Measurements from ENCODE around the gene MTCL1.

The MTCL1 gene

GRCh38 chr18:8826514-8826913, 121.2 kb downstream of the MTCL1 start:
- no peak for DNase-seq (ENCODE audit: insufficient read length, low spot score)
- FAIRE-seq, result no peak

DNA sequence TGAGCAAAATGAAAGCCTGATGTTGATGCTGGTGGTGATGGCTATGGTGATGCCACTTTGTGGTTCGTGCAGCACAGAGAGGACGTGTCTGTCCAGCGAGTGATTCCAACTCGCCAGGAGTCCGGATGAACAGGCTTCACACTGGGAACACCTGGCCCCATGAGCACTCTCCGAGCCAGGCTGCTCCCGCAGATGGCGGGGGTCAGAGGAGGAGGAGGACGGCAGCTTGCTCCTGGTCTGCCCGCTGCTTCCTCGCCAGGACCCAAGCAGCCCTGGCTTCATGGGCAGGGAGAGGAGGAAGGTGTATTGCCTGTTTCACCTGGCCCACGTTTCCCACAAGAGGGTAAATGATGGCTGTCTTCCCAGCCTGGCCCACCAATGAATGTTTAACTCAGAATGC, 121.6 kb downstream of the MTCL1 start:
- DNase-seq (ENCODE audit: insufficient read length, low spot score), result no peak
- no peak for FAIRE-seq

- DNase-seq (ENCODE audit: insufficient read length, low spot score), result no peak
- FAIRE-seq, result no peak
Measured at GRCh38 chr18:8828300-8828699, 122.9 kb downstream of the MTCL1 start.

DNA sequence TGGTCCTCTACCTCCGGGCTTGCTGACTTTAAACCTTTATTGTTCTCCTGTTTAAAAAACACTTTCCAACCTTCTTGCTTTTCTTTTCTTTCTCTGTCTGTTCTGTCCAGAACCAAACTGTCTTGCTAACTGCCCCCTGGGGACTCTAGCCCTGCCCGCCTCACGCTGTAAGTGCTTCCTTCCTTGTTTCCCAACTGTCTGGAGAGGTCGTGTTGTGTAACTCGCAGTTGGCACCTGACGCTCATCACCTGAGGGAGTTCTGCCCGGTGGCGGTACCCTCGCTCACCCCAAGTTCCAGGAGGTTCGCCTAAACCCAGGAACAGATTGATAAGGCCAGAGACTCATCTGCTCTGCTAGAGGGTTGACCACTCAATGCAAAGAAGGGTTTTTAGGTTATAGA, 123.4 kb downstream of the MTCL1 start:
- DNase-seq (ENCODE audit: insufficient read length, low spot score) (no peak), FAIRE-seq (no peak)

- FAIRE-seq (no peak), DNase-seq (ENCODE audit: insufficient read length, low spot score) (no peak)
Measured at GRCh38 chr18:8830067-8831060, 125.0 kb downstream of the MTCL1 start.

GRCh38 chr18:8831112-8831511, 125.8 kb downstream of the MTCL1 start:
- DNase-seq (ENCODE audit: insufficient read length, low spot score) (no peak), FAIRE-seq (no peak)

DNA sequence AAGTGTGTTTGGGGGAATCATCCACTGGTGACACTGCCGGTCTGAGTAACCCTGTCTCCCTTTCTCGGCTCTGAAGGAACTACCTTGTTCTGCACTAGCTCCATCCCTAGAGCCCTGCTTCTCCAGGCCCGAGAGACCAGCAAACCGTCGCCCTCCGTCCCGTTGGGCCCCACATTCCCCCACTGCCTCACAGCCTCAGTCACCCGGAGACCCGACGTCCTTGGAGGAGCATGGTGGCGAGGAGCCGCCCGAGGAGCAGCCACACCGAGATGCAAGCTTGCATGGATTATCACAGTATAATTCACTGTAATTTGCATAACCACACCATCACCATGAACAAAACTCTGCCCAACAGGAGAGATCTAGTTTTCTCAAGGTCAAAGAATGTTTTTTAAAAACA, 126.2 kb downstream of the MTCL1 start:
- no peak for FAIRE-seq
- no peak for DNase-seq (ENCODE audit: insufficient read length, low spot score)

DNA sequence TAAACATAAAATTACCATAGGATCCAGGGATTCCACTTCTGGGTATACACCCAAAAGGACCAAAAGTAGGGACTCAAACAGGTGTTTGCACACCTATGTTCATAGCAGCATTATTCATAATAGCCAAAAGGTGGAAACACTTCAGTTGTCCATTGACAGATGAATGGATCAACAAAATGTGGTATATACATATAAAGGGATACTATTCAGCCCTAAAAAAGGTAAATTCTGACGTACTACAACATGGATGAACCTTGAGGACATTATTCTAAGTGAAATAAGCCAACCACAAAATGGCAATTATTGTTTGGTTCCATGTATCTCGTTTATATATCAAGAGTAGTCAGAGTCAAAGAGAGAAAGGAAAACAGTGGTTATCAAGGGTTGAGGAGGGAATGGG, 128.1 kb downstream of the MTCL1 start:
- FAIRE-seq (no peak), DNase-seq (ENCODE audit: insufficient read length, low spot score) (no peak)

- DNase-seq (ENCODE audit: insufficient read length, low spot score) (no peak), FAIRE-seq (no peak)
Measured at GRCh38 chr18:8834881-8835280, 129.5 kb downstream of the MTCL1 start.

- FAIRE-seq, result no peak
Measured at GRCh38 chr18:8835521-8835953, 130.2 kb downstream of the MTCL1 start.

GRCh38 chr18:8839281-8839680, 133.9 kb downstream of the MTCL1 start:
- FAIRE-seq (no peak), DNase-seq (ENCODE audit: insufficient read length, low spot score) (no peak)

More at GRCh38 chr18:8835521-8835953, 130.2 kb downstream of the MTCL1 start:
- no peak for DNase-seq (ENCODE audit: insufficient read length, low spot score)

GRCh38 chr18:8841781-8842485, 136.6 kb downstream of the MTCL1 start:
- FAIRE-seq (no peak), DNase-seq (ENCODE audit: insufficient read length, low spot score) (no peak)

GRCh38 chr18:8842506-8842905, 137.2 kb downstream of the MTCL1 start:
- no peak for FAIRE-seq

GRCh38 chr18:8843005-8843404, 137.6 kb downstream of the MTCL1 start:
- no peak for DNase-seq (ENCODE audit: insufficient read length, low spot score)
- FAIRE-seq, result no peak

More at GRCh38 chr18:8842506-8842905, 137.2 kb downstream of the MTCL1 start:
- DNase-seq (ENCODE audit: insufficient read length, low spot score), result no peak

DNA sequence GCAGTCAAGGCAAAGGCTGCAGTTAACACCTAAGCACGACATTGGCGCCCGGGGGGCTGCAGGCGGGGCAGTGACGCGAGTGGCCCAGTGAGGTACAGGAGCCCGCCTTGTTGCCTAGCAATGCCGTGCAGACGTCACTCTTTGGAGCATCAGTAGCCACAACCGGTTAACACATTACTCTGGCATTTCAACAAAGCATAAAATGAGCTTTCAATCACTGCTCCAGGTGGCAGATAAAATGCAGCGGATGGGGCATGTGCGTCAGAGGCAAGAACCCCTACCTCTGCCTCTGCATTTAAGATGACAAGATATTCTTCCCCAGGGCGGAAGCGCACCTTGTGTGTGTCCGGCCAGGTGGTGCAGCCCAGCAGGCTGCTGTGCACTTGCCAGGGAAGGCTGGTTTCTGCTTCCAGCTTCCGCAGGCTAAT, 139.4 kb downstream of the MTCL1 start:
- FAIRE-seq (no peak), DNase-seq (ENCODE audit: insufficient read length, low spot score) (no peak)

DNA sequence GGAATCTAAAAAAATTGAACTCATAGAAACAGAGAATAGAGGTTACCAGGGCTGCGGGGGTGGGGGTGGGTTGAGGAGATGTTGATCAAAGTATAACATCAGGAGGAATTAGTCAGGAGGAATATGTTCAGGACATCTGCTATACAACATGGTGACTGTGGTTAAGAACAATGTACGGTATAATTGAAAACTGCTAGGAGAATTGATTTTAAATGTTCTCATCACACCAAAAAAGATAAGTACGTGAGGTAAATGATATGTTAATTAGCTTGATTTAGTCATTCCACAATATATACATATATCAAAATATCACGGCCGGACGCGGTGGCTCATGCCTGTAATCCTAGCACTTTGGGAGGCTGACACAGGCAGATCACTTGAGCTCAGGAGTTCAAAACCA, 140.2 kb downstream of the MTCL1 start:
- DNase-seq (ENCODE audit: insufficient read length, low spot score), result no peak
- no peak for FAIRE-seq

- no peak for DNase-seq (ENCODE audit: insufficient read length, low spot score)
- FAIRE-seq, result no peak
Measured at GRCh38 chr18:8847066-8847755, 141.9 kb downstream of the MTCL1 start.

- FAIRE-seq (no peak), DNase-seq (ENCODE audit: insufficient read length, low spot score) (no peak)
Measured at GRCh38 chr18:8847900-8848299, 142.5 kb downstream of the MTCL1 start.

DNA sequence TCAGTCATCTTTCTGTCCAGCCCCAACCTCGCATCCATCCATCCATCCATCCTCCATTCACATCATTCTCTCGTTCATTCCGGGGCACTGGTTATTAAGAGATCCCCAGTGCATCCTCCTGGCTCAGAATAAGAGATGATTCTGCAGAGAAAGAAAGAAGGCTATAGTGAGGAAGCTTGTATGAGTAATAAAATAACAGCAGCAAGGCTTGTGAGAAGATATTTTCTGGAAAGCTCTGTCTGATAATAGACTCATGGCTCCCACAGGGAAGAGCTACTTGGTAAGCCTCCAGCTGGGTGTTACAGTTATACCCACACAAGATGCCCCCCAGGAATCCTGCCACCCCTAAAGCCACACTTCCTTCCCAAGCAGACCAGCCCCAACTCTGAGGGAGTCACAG, 143.2 kb downstream of the MTCL1 start:
- FAIRE-seq (no peak), DNase-seq (ENCODE audit: insufficient read length, low spot score) (no peak)

DNA sequence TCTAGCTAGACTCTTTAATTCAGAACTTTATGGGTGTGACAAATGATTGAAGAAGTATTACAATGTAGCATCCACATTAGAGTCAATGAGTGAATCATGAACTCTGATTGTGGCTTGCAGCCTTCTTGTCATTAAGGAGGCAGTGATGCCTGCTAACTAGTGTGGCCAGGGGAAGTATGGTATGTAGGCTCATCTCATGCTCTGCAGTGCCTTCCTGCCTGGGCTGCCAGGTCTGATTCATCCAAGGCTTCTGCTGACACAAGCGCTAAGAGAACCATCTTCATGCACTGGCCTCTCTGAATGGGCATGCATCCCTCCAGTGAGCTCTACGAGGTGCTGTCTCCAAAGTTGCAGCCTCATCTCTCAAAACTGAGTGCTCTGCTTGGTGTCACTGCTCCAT, 144.3 kb downstream of the MTCL1 start:
- DNase-seq (ENCODE audit: insufficient read length, low spot score) (no peak), FAIRE-seq (no peak)

DNA sequence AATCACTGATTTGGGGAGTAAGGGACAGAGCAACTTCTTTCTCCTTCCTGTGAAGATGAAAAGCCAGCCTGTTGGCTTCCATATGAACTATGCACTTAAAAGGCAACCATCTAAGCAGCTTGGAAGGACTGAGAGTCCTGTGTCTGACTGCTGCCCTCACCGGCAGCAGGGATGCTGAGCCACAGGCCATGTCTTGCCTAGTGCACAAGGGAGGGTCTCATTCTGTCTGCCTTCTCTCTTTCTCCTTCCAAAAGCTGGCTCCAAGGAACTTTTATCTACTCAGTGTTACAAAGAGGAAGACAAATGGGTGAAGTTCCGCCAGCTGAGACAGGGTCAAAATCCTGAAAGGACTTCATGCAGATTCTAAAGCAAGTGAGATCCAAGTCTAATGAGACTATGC, 146.3 kb downstream of the MTCL1 start:
- DNase-seq (ENCODE audit: insufficient read length, low spot score), result no peak
- FAIRE-seq, result no peak
